Activated naive CD8-positive, alpha-beta T cell treated with anti-CD3 and anti-CD28 coated beads for 36 hours (primary cell): ENCODE measurements around the gene RBCK1. TPM values are rescaled to one million over a fixed set of nuclear protein-coding genes. Genes with fewer than 3 reads are reported as not detected.
A peak's percentile ranks its signal among the peaks of the same experiment; 100 is the strongest.

Source experiments
- DNase-seq: peaks from one replicate; pipeline ENCODE4 v3.0.0; 2021
- H3K27ac Mint-ChIP-seq: one replicate; pipeline ENCODE4 v1.8.0; 2022; ENCODE audit warnings: mild to moderate bottlenecking, moderate library complexity, mixed read lengths
- H3K27me3 Mint-ChIP-seq: one replicate; pipeline ENCODE4 v1.8.0; 2022; ENCODE audit warnings: mild to moderate bottlenecking, mixed read lengths
- H3K36me3 Mint-ChIP-seq: one replicate; pipeline ENCODE4 v1.8.0; 2021; ENCODE audit warnings: mild to moderate bottlenecking, mixed read lengths
- H3K4me1 Mint-ChIP-seq: one replicate; pipeline ENCODE4 v1.8.0; 2021; ENCODE audit warnings: mixed read lengths
- H3K4me3 Mint-ChIP-seq: one replicate; pipeline ENCODE4 v1.8.0; 2022; ENCODE audit warnings: mild to moderate bottlenecking, moderate library complexity, mixed read lengths
- H3K9me3 Mint-ChIP-seq: one replicate; pipeline ENCODE4 v1.8.0; 2022; ENCODE audit warnings: mixed read lengths
- total RNA-seq, 2 experiments: library from RNA; stranded (reverse); gene quantifications; one replicate each; pipeline ENCODE4 v1.2.3, GENCODE V29; 2021

Gene RBCK1
- total RNA-seq, 2 experiments from 2014 or later: 113 to 115 TPM

GRCh38 chr20:431012-431904, 23.2 kb downstream of the RBCK1 start:
- Mint-ChIP-seq H3K36me3 (peaks cover 39% of the 10 kb centered on the region), H3K9me3 (no peaks in the 10 kb centered on the region), H3K4me1 (peaks cover 53% of the 10 kb centered on the region), H3K27ac (peak overlapping the region; percentile 69), H3K27me3 (peaks cover 4% of the 10 kb centered on the region), H3K4me3 (no peak overlapping the region)
- no peak for DNase-seq

GRCh38 chr20:432208-432607, 24.1 kb downstream of the RBCK1 start:
- Mint-ChIP-seq H3K9me3 (no peaks in the 10 kb centered on the region), H3K27me3 (peaks cover 4% of the 10 kb centered on the region), H3K36me3 (peaks cover 44% of the 10 kb centered on the region), H3K4me3 (no peak overlapping the region), H3K27ac (peak overlapping the region; percentile 93), H3K4me1 (peaks cover 48% of the 10 kb centered on the region)
- DNase-seq: no peak

GRCh38 chr20:432677-433299, 24.7 kb downstream of the RBCK1 start:
- no peaks in the 10 kb centered on the region for H3K9me3 Mint-ChIP-seq
- H3K27ac Mint-ChIP-seq: peak overlapping the region; percentile 93
- no peak for DNase-seq
- peaks cover 52% of the 10 kb centered on the region for H3K4me1 Mint-ChIP-seq
- peak overlapping the region; percentile 71 for H3K4me3 Mint-ChIP-seq
- H3K36me3 Mint-ChIP-seq: peaks cover 48% of the 10 kb centered on the region
- H3K27me3 Mint-ChIP-seq: peaks cover 4% of the 10 kb centered on the region

GRCh38 chr20:433300-433975, 25.3 kb downstream of the RBCK1 start:
- Mint-ChIP-seq H3K4me1 (peaks cover 59% of the 10 kb centered on the region), H3K27me3 (peaks cover 4% of the 10 kb centered on the region), H3K4me3 (peak overlapping the region; percentile 71), H3K36me3 (peaks cover 49% of the 10 kb centered on the region), H3K9me3 (no peaks in the 10 kb centered on the region), H3K27ac (peak overlapping the region; percentile 93)
- peak; percentile 76 for DNase-seq

- H3K27ac Mint-ChIP-seq: peak overlapping the region; percentile 93
- peaks cover 66% of the 10 kb centered on the region for H3K4me1 Mint-ChIP-seq
- DNase-seq: no peak
- H3K27me3 Mint-ChIP-seq: peaks cover 4% of the 10 kb centered on the region
- H3K4me3 Mint-ChIP-seq: peak overlapping the region; percentile 71
- no peaks in the 10 kb centered on the region for H3K9me3 Mint-ChIP-seq
- peaks cover 51% of the 10 kb centered on the region for H3K36me3 Mint-ChIP-seq
Observed at GRCh38 chr20:434221-434620, 26.1 kb downstream of the RBCK1 start.

GRCh38 chr20:434661-435419, 26.7 kb downstream of the RBCK1 start:
- no peak for DNase-seq
- H3K4me1 Mint-ChIP-seq: peaks cover 69% of the 10 kb centered on the region
- peak overlapping the region; percentile 7 for H3K4me3 Mint-ChIP-seq
- peak overlapping the region; percentile 93 for H3K27ac Mint-ChIP-seq
- peaks cover 58% of the 10 kb centered on the region for H3K36me3 Mint-ChIP-seq
- H3K27me3 Mint-ChIP-seq: peaks cover 4% of the 10 kb centered on the region
- H3K9me3 Mint-ChIP-seq: no peaks in the 10 kb centered on the region

GRCh38 chr20:435558-435957, 27.5 kb downstream of the RBCK1 start:
- H3K36me3 Mint-ChIP-seq: peaks cover 62% of the 10 kb centered on the region
- H3K9me3 Mint-ChIP-seq: no peaks in the 10 kb centered on the region
- peaks cover 76% of the 10 kb centered on the region for H3K4me1 Mint-ChIP-seq
- peaks cover 4% of the 10 kb centered on the region for H3K27me3 Mint-ChIP-seq
- H3K27ac Mint-ChIP-seq: no peak overlapping the region
- H3K4me3 Mint-ChIP-seq: no peak overlapping the region
- no peak for DNase-seq

- Mint-ChIP-seq H3K4me3 (no peak overlapping the region), H3K9me3 (no peaks in the 10 kb centered on the region), H3K4me1 (peaks cover 77% of the 10 kb centered on the region), H3K36me3 (peaks cover 69% of the 10 kb centered on the region), H3K27me3 (peaks cover 4% of the 10 kb centered on the region), H3K27ac (no peak overlapping the region)
- DNase-seq: no peak
Observed at GRCh38 chr20:436476-436875, 28.4 kb downstream of the RBCK1 start.

- Mint-ChIP-seq H3K4me3 (peak overlapping the region; percentile 25), H3K27me3 (peaks cover 4% of the 10 kb centered on the region), H3K36me3 (peaks cover 76% of the 10 kb centered on the region), H3K27ac (peak overlapping the region; percentile 89), H3K9me3 (no peaks in the 10 kb centered on the region), H3K4me1 (peaks cover 67% of the 10 kb centered on the region)
- DNase-seq: no peak
Observed at GRCh38 chr20:437787-438486, 29.8 kb downstream of the RBCK1 start.

GRCh38 chr20:438571-439469, 30.7 kb downstream of the RBCK1 start:
- peaks cover 73% of the 10 kb centered on the region for H3K36me3 Mint-ChIP-seq
- no peaks in the 10 kb centered on the region for H3K9me3 Mint-ChIP-seq
- DNase-seq: peak; percentile 57
- H3K27ac Mint-ChIP-seq: peak overlapping the region; percentile 89
- no peaks in the 10 kb centered on the region for H3K27me3 Mint-ChIP-seq
- peak overlapping the region; percentile 73 for H3K4me3 Mint-ChIP-seq
- H3K4me1 Mint-ChIP-seq: peaks cover 58% of the 10 kb centered on the region

- H3K9me3 Mint-ChIP-seq: no peaks in the 10 kb centered on the region
Observed at GRCh38 chr20:440148-440547, 32.0 kb downstream of the RBCK1 start.

GRCh38 chr20:440636-441035, 32.5 kb downstream of the RBCK1 start:
- DNase-seq: no peak
- H3K36me3 Mint-ChIP-seq: peaks cover 69% of the 10 kb centered on the region
- no peak overlapping the region for H3K27ac Mint-ChIP-seq
- peaks cover 42% of the 10 kb centered on the region for H3K4me1 Mint-ChIP-seq
- H3K9me3 Mint-ChIP-seq: no peaks in the 10 kb centered on the region
- H3K27me3 Mint-ChIP-seq: no peaks in the 10 kb centered on the region
- H3K4me3 Mint-ChIP-seq: no peak overlapping the region

More at GRCh38 chr20:440148-440547, 32.0 kb downstream of the RBCK1 start:
- H3K36me3 Mint-ChIP-seq: peaks cover 73% of the 10 kb centered on the region
- H3K4me3 Mint-ChIP-seq: no peak overlapping the region
- H3K27me3 Mint-ChIP-seq: no peaks in the 10 kb centered on the region
- no peak overlapping the region for H3K27ac Mint-ChIP-seq
- DNase-seq: no peak
- H3K4me1 Mint-ChIP-seq: peaks cover 45% of the 10 kb centered on the region

- peaks cover 27% of the 10 kb centered on the region for H3K4me1 Mint-ChIP-seq
- H3K27ac Mint-ChIP-seq: no peak overlapping the region
- peaks cover 52% of the 10 kb centered on the region for H3K36me3 Mint-ChIP-seq
- H3K4me3 Mint-ChIP-seq: no peak overlapping the region
- no peak for DNase-seq
- H3K27me3 Mint-ChIP-seq: no peaks in the 10 kb centered on the region
- no peaks in the 10 kb centered on the region for H3K9me3 Mint-ChIP-seq
Observed at GRCh38 chr20:443223-443775, 35.2 kb downstream of the RBCK1 start.
